HL-60/S4 treated with retinoic acid at 250 ng/mL for 4 days and 3 days (cell line): ENCODE data around the gene CDH6.

Source experiments
- in situ Hi-C: fragments of 300-500 bp; cut with MboI; formaldehyde crosslinking; loops from 2 replicates; pipeline ENCODE4 v1.7.0; 2022; ENCODE audit warnings: low sequenced_read_pairs

The CDH6 gene

DNA sequence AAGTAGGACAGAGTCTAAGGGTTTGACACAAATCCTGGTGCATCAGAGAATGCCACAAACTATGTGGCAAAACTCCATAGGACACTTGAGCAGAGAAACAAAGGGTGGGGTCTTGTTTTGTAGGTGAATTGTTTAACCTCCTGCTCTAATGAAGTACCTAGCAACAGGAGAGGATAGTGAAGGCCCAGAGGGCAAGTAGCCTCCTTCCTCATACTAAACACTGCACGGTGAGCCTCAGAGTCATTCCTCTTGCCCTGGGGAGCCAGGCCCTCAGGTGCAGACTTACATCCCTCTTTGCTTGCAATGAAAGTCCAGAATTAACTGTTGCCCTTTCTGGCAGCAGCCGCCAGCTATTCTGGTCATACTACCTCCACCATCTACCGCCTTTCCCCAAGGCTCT is 172.3 kb downstream of the CDH6 start:
- in situ Hi-C loops: no loop called here

DNA sequence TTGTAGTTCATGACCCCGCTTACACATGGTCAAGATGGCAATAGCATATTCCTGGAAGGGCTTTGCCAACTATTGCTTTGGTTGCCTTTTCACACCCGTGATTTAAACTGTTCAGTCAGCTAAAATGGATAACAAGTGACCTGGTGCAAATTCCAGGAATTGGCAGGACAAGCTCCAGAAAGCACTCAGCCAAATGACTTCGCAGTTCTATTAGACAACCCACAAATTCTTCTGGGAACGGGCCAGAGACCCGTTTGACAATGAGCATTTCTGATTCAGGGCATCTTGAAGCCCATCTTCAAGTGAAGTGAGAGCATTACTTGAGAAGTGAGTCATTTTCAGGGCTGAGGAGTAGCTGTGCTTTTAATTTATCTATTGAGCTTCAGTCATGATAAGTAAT is 173.5 kb downstream of the CDH6 start:
- in situ Hi-C loops: no loop called here

DNA sequence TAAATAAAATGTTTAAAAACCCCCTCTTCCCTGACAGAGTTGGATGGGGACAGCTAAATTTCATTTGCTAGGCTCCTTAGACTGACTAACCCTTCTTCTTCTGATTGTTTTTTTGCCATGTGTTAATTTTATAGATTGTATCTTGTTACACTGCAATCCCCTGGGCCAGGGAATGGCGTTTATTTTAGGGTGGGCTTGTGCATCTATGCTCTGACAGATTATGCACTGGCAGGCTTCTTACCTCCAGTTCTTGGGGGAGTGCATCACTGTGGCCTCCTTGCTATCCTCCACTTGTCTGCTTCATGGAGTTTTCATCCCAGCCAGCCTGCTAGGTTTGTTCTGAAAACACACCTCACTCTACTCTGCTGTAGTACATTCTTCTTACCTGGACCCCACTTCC is 178.6 kb downstream of the CDH6 start:
- in situ Hi-C loops: no loop called here

DNA sequence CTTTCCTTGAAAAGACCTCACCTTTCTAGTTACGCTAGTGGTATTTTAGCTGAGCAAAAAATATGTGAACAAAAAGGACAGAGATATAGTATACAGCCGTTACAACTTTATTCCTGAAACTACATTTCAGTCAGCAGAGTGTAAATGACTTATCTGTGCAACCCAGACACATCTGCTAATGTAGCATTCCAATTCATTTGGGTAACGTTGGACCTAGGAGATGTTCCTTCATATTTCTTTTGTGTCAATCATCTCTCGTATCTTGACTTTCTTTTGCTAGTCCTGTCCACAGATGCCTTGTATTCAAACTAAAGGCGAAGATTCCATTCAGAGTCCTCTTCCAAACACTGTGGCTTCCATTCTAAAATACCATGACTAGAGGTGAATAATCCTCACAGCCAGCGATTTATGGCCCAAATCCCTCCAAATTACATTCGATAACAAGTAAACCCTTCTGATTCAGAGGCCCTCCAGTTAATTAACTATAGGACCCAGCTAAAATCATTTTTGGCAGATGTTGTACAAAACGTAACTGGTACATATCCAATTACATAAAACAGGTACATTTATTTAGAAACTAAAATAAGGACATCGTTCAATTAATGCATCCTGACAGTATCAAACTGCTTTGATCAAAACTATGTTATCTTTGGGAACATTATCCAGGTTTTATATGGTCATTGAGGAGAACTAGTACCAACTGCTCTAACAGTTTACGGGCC is 182.7 kb downstream of the CDH6 start:
- in situ Hi-C loops: no loop called here

DNA sequence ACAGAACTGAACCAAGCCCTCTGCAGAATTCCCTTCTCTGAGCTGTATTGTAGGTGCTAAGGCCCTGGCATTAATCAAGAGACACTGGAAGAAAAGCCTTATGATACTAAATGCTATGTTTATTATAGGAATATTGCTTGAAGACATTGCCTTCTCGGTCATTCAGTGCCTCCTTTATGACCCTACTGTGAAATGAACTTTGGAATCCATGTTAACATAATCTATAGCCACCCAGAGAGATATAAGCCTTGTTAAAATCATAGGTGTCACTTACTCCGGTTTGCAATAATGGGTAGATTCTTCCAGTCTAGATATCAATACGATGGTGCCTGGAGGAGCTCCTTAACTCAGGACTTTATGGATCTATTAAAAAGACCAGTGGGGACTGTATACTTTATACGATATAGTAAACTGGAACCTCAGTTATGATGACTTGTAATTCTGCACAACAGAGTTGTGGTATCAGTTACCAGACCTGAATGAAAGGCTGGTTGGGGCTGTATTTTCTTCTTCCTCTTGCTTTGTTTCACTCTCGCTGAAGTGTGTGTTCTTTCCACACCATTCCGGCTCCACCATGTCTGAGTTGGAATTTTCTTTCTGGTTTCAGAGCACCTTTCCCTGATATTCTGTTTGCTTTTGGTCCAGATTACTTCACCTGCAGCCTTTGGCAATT is 183.9 kb downstream of the CDH6 start:
- in situ Hi-C loops: no loop called here

DNA sequence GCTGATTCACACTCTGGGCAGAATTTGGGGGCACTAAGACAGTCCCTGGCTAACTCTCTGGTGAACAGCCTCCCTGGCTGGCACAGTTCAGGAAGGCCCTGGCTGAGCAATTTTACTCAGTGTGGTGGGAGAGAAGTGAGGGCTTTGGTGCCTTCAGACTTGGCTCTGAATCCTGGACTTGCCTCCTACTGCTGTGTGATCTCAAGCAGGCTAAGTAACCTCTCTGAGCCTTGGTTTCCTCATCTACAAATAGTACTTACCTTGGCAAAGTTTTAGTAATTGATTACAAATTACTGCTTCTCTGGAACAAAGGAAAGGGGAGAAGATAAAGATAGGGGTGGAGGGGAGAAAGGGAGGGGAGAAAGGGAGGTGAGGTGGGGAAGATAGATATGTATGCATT is 184.7 kb downstream of the CDH6 start:
- in situ Hi-C loops: no loop called here
